Hepatocyte (in vitro differentiated cells): Measurements from ENCODE around the gene DNAH17. TPM values are rescaled to one million over a fixed set of nuclear protein-coding genes. Genes with fewer than 3 reads are reported as not detected.

ENCODE experiments used
- DNase-seq: peaks from one replicate; pipeline ENCODE4 v3.0.0-alpha.2; 2016; ENCODE audit warnings: low spot score
- H2AFZ ChIP-seq: fragments of 200-600 bp; sonication (generic); 2 replicates; pipeline ENCODE4 v1.6.0; 2016; ENCODE audit warnings: antibody characterized with exemption, mild to moderate bottlenecking
- H3K27ac ChIP-seq: fragments of 200-600 bp; sonication (generic); 2 replicates; pipeline ENCODE4 v1.5.1; 2016; ENCODE audit warnings: mild to moderate bottlenecking
- H3K27me3 ChIP-seq: fragments of 200-600 bp; sonication (generic); 2 replicates; pipeline ENCODE4 v1.6.1; 2016
- H3K36me3 ChIP-seq: fragments of 200-600 bp; sonication (generic); replicated peaks from 2 replicates; pipeline ENCODE4 v1.5.1; 2016; ENCODE audit warnings: low read depth; ENCODE audit not compliant: insufficient read depth
- H3K4me1 ChIP-seq: fragments of 200-600 bp; sonication (generic); 2 replicates; pipeline ENCODE4 v1.5.1; 2016; ENCODE audit warnings: mild to moderate bottlenecking, moderate library complexity; ENCODE audit not compliant: insufficient read depth
- H3K4me2 ChIP-seq: fragments of 200-600 bp; sonication (generic); 2 replicates; pipeline ENCODE4 v1.6.0; 2016
- H3K4me3 ChIP-seq: fragments of 200-600 bp; sonication (generic); 2 replicates; pipeline ENCODE4 v1.5.1; 2016; ENCODE audit warnings: mild to moderate bottlenecking
- H3K79me2 ChIP-seq: fragments of 200-600 bp; sonication (generic); 2 replicates; pipeline ENCODE4 v1.6.0; 2017; ENCODE audit warnings: mild to moderate bottlenecking
- H3K9me2 ChIP-seq: fragments of 200-600 bp; sonication (generic); replicated peaks from 2 replicates; pipeline ENCODE4 v1.6.0; 2017; ENCODE audit warnings: mild to moderate bottlenecking; ENCODE audit not compliant: insufficient read depth
- H3K9me3 ChIP-seq: fragments of 200-600 bp; sonication (generic); 2 replicates; pipeline ENCODE4 v1.5.1; 2016; ENCODE audit warnings: low read depth, mild to moderate bottlenecking
- H4K20me1 ChIP-seq: fragments of 200-600 bp; sonication (generic); 2 replicates; pipeline ENCODE4 v1.6.0; 2016; ENCODE audit warnings: mild to moderate bottlenecking; ENCODE audit not compliant: insufficient read depth, poor library complexity, severe bottlenecking
- EZH2 ChIP-seq: fragments of 200-600 bp; sonication (generic); IDR thresholded peaks from 2 replicates; pipeline ENCODE4 v1.6.1; 2016; ENCODE audit warnings: antibody characterized with exemption, mild to moderate bottlenecking, borderline replicate concordance
- EZH2phosphoT487 ChIP-seq: fragments of 200-600 bp; sonication (generic); IDR thresholded peaks from one replicate; pipeline ENCODE4 v1.6.1; 2018; ENCODE audit warnings: antibody characterized with exemption, mild to moderate bottlenecking, low read depth, moderate library complexity; ENCODE audit not compliant: unreplicated experiment, severe bottlenecking
- WGBS: methylation state at CpG from one replicate; pipeline ENCODE4 v1.1.6; 2016; ENCODE audit warnings: low lambda C conversion rate; ENCODE audit errors: missing lambda C conversion rate; 5-methylcytosine and 5-hydroxymethylcytosine counted together
- polyA plus RNA-seq: library from polyadenylated mRNA; unstranded; fragments of >200 nt; fragmentation: Nextera tagmentation; extraction: Ambion mirVana; gene quantifications from 2 replicates; pipeline ENCODE4 v1.2.1, GENCODE V29; 2016
- total RNA-seq: library from RNA; depleted of rRNA; stranded (reverse); fragments of >200 nt; gene quantifications from 2 replicates; pipeline ENCODE4 v1.2.3, GENCODE V29; 2014
- TF ChIP-seq, protein P1 (sequence below): fragments of 200-600 bp; sonication (generic); IDR thresholded peaks from 2 replicates; pipeline ENCODE4 v1.5.1; 2016; ENCODE audit warnings: antibody characterized with exemption, mild to moderate bottlenecking; ENCODE audit not compliant: poor library complexity

The DNAH17 gene
- total and polyA plus RNA-seq, 2 experiments from 2014 or later, result 0.20 to 1.5 TPM

DNA sequence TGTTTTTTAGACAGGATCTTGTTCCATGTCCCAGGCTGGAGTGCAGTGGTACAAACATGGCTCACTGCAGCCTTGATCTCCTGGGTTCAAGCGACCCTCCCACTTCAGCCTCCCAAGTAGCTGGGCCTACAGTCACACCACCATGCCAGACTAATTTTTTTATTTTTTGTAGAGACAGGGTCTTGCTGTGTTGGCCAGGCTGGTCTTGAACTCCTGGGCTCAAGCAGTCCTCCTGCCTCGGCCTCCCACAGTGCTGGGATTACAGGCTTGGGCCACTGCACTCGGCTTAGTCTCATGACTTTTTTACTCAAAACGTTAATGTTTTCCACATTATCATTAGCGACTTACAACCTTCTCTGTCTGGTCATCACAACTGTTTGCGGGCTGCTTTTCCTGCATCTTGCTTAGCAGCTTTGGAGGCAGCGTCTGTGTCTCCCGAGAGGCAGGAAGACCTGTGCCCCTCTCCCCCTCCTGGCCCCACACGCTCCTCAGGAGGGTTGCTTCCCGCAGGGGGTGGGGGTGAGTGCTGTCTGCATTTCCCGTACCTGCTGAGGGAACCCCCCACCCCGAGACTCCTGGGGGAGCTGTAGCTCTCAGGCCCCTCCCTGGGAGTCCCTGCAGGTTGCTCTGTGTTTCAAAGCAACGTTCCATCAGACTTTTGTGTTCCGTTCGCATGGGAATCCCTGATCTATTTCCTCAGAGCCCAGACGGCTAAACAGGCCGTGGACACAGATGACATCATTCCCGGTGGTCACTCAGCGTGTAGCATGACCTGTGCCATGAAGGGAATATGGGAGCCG, 146.1 kb downstream of the DNAH17 start:
- H3K79me2 ChIP-seq, result no peaks in the 10 kb centered on the region
- H3K9me3 ChIP-seq, result no peaks in the 10 kb centered on the region
- TF ChIP-seq, protein P1, sequence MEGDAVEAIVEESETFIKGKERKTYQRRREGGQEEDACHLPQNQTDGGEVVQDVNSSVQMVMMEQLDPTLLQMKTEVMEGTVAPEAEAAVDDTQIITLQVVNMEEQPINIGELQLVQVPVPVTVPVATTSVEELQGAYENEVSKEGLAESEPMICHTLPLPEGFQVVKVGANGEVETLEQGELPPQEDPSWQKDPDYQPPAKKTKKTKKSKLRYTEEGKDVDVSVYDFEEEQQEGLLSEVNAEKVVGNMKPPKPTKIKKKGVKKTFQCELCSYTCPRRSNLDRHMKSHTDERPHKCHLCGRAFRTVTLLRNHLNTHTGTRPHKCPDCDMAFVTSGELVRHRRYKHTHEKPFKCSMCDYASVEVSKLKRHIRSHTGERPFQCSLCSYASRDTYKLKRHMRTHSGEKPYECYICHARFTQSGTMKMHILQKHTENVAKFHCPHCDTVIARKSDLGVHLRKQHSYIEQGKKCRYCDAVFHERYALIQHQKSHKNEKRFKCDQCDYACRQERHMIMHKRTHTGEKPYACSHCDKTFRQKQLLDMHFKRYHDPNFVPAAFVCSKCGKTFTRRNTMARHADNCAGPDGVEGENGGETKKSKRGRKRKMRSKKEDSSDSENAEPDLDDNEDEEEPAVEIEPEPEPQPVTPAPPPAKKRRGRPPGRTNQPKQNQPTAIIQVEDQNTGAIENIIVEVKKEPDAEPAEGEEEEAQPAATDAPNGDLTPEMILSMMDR, result no peak
- no peak for TF ChIP-seq EZH2phosphoT487
- no peak for TF ChIP-seq EZH2
- H3K36me3 ChIP-seq, result no peaks in the 10 kb centered on the region
- no peak overlapping the region for H3K4me2 ChIP-seq
- no peaks in the 10 kb centered on the region for H3K9me2 ChIP-seq
- WGBS, result 67% methylated on average over 20 of the region's 20 CpGs
- H4K20me1 ChIP-seq, result no peaks in the 10 kb centered on the region
- DNase-seq, result no peak
- H3K27me3 ChIP-seq, result no peaks in the 10 kb centered on the region
- no peak overlapping the region for H2AFZ ChIP-seq
- H3K4me1 ChIP-seq, result peaks cover 5% of the 10 kb centered on the region
- H3K4me3 ChIP-seq, result no peak overlapping the region
- no peak overlapping the region for H3K27ac ChIP-seq

- H3K4me1 ChIP-seq, result peaks cover 5% of the 10 kb centered on the region
- no peaks in the 10 kb centered on the region for H3K27me3 ChIP-seq
- H3K79me2 ChIP-seq, result no peaks in the 10 kb centered on the region
- H4K20me1 ChIP-seq, result no peaks in the 10 kb centered on the region
- no peak overlapping the region for H3K4me2 ChIP-seq
- no peak for TF ChIP-seq EZH2phosphoT487
- TF ChIP-seq, protein P1, result no peak
- no peak for TF ChIP-seq EZH2
- H3K36me3 ChIP-seq, result no peaks in the 10 kb centered on the region
- no peaks in the 10 kb centered on the region for H3K9me2 ChIP-seq
- 85% methylated on average over 10 of the region's 10 CpGs for WGBS
- DNase-seq, result no peak
- no peak overlapping the region for H3K27ac ChIP-seq
- no peak overlapping the region for H3K4me3 ChIP-seq
- no peaks in the 10 kb centered on the region for H3K9me3 ChIP-seq
- no peak overlapping the region for H2AFZ ChIP-seq
Observed at GRCh38 chr17:78429618-78429995, 147.6 kb downstream of the DNAH17 start.

- H3K79me2 ChIP-seq, result no peaks in the 10 kb centered on the region
- H3K4me3 ChIP-seq, result no peak overlapping the region
- peaks cover 5% of the 10 kb centered on the region for H3K4me1 ChIP-seq
- H3K9me2 ChIP-seq, result no peaks in the 10 kb centered on the region
- no peaks in the 10 kb centered on the region for H3K9me3 ChIP-seq
- no peak for DNase-seq
- H2AFZ ChIP-seq, result no peak overlapping the region
- 81% methylated on average over 24 of the region's 24 CpGs for WGBS
- no peaks in the 10 kb centered on the region for H4K20me1 ChIP-seq
- TF ChIP-seq EZH2, result no peak
- TF ChIP-seq, protein P1, result no peak
- no peak for TF ChIP-seq EZH2phosphoT487
- H3K27ac ChIP-seq, result no peak overlapping the region
- H3K36me3 ChIP-seq, result no peaks in the 10 kb centered on the region
- no peak overlapping the region for H3K4me2 ChIP-seq
- H3K27me3 ChIP-seq, result no peaks in the 10 kb centered on the region
Observed at GRCh38 chr17:78428836-78429617, 148.2 kb downstream of the DNAH17 start.
